GM12878 (cell line): ENCODE data around the gene F2. TPM values are rescaled to one million over a fixed set of nuclear protein-coding genes. Genes with fewer than 3 reads are reported as not detected.

Experiments
- ATAC-seq: fragments of 200-7000 bp; cut with Tn5 transposase; 3 replicates; pipeline ENCODE4 v1.9.1; 2020; ENCODE audit warnings: mild to moderate bottlenecking, moderate library complexity
- BruUV-seq: library from RNA; stranded (reverse); fragments of 400-500 nt; replicated peaks from 2 replicates; lab custom pipeline; 2021; lab: Mats Ljungman, UMichigan
- CTCF ChIA-PET: fragments of 300-600 bp; sonication (Branson Sonifier 250); formaldehyde crosslinking; extraction: SDS; loops from one replicate; lab custom pipeline; 2021; ENCODE audit warnings: inconsistent platforms; lab: Yijun Ruan, JAX
- POLR2A ChIA-PET: fragments of 350-600 bp; formaldehyde crosslinking; extraction: SDS; loops from one replicate; lab custom pipeline; 2021; ENCODE audit warnings: inconsistent platforms; lab: Charles Lee
- RAD21 ChIA-PET: fragments of 300-600 bp; sonication (Branson Sonifier 250); formaldehyde crosslinking; loops from one replicate; lab custom pipeline; 2023; ENCODE audit warnings: antibody characterized with exemption; ENCODE audit not compliant: unreplicated experiment; lab: Charles Lee
- SMC1A ChIA-PET: fragments of 300-600 bp; sonication (Branson Sonifier 250); formaldehyde crosslinking; loops from one replicate; lab custom pipeline; 2023; ENCODE audit not compliant: unreplicated experiment, uncharacterized antibody; lab: Charles Lee
- DNase-seq: peaks from one replicate; pipeline ENCODE4 v3.0.0-alpha.2; 2011; ENCODE audit warnings: low read depth, low spot score
- FAIRE-seq: peaks from 3 replicates; lab custom pipeline; 2011; peaks lifted over from hg19 to GRCh38; lab: Jason Lieb, UNC
- H2AFZ ChIP-seq: 2 replicates; pipeline ENCODE4 v1.6.0; 2011; ENCODE audit warnings: low read depth, low read length, control low read depth; ENCODE audit not compliant: control insufficient read depth
- H3K27ac ChIP-seq: 2 replicates; pipeline ENCODE4 v1.5.1; 2011; ENCODE audit warnings: control low read depth; ENCODE audit not compliant: control insufficient read depth, insufficient read depth
- H3K27me3 ChIP-seq, 2 experiments: replicated peaks in 1 of 2; 2 replicates each; pipeline versions ENCODE4 v1.6.0 to v1.6.1; 2011; ENCODE audit warnings: low read length in 1 of 2; ENCODE audit not compliant: control insufficient read depth in 2 of 2, insufficient read depth in 2 of 2
- H3K36me3 ChIP-seq, 2 experiments: 2 replicates each; pipeline ENCODE4 v1.5.1; 2011; ENCODE audit warnings: low read length in 1 of 2; ENCODE audit not compliant: control insufficient read depth in 2 of 2, insufficient read depth in 2 of 2
- H3K4me1 ChIP-seq: 2 replicates; pipeline ENCODE4 v1.6.1; 2011; ENCODE audit warnings: mild to moderate bottlenecking, low read length, moderate library complexity, mixed read lengths; ENCODE audit not compliant: control insufficient read depth, insufficient read depth
- H3K4me2 ChIP-seq: 2 replicates; pipeline ENCODE4 v1.6.0; 2011; ENCODE audit warnings: control low read depth; ENCODE audit not compliant: control insufficient read depth, insufficient read depth
- H3K4me3 ChIP-seq: fragments of 200-600 bp; sonication (generic); 2 replicates; pipeline ENCODE4 v1.5.1; 2016
- H3K79me2 ChIP-seq: 2 replicates; pipeline ENCODE4 v1.6.0; 2011; ENCODE audit warnings: low read length; ENCODE audit not compliant: control insufficient read depth, insufficient read depth
- H3K9ac ChIP-seq: 2 replicates; pipeline ENCODE4 v1.8.0; 2011; ENCODE audit warnings: low read length, control low read depth, mixed read lengths; ENCODE audit not compliant: control insufficient read depth, insufficient read depth
- H3K9me3 ChIP-seq: replicated peaks from 3 replicates; pipeline ENCODE4 v1.5.1; 2011; ENCODE audit warnings: mild to moderate bottlenecking, low read length; ENCODE audit not compliant: control insufficient read depth, insufficient read depth
- H4K20me1 ChIP-seq: 2 replicates; pipeline ENCODE4 v1.6.0; 2011; ENCODE audit not compliant: control insufficient read depth, insufficient read depth
- BACH1 ChIP-seq: fragments of 450-650 bp; IDR thresholded peaks from 2 replicates; pipeline ENCODE4 v1.6.1; 2017; ENCODE audit warnings: mild to moderate bottlenecking, borderline replicate concordance
- CHD2 ChIP-seq: IDR thresholded peaks from 2 replicates; pipeline ENCODE4 v1.6.1; 2011; ENCODE audit warnings: low read depth, low read length, improper control_type of control experiment, borderline replicate concordance
- E4F1 ChIP-seq: fragments of 450-650 bp; IDR thresholded peaks from 2 replicates; pipeline ENCODE4 v1.6.1; 2018; ENCODE audit warnings: borderline replicate concordance, mild to moderate bottlenecking; ENCODE audit not compliant: partially characterized antibody
- EZH2 ChIP-seq: IDR thresholded peaks from 2 replicates; pipeline ENCODE4 v1.6.1; 2012; ENCODE audit warnings: low read depth, mild to moderate bottlenecking, control low read depth, inconsistent platforms, low read length, borderline replicate concordance; ENCODE audit not compliant: control insufficient read depth
- FOXK2 ChIP-seq: fragments of 450-650 bp; IDR thresholded peaks from 2 replicates; pipeline ENCODE4 v1.6.1; 2017; ENCODE audit warnings: mild to moderate bottlenecking, moderate library complexity
- GABPA ChIP-seq: IDR thresholded peaks from 2 replicates; pipeline ENCODE4 v1.6.1; 2014; ENCODE audit warnings: antibody characterized with exemption, low read depth, mild to moderate bottlenecking, inconsistent platforms
- NFYB ChIP-seq: IDR thresholded peaks from 2 replicates; pipeline ENCODE4 v1.6.1; 2011; ENCODE audit warnings: low read depth, mild to moderate bottlenecking, low read length, improper control_type of control experiment, moderate library complexity; ENCODE audit not compliant: insufficient read depth
- USF1 ChIP-seq: IDR thresholded peaks from 2 replicates; pipeline ENCODE4 v1.6.1; 2011; ENCODE audit warnings: borderline replicate concordance, low read depth, mild to moderate bottlenecking, moderate library complexity, mixed read lengths, low read length; ENCODE audit not compliant: insufficient read depth; ENCODE audit errors: extremely low read length
- ZNF622 ChIP-seq: fragments of 450-650 bp; IDR thresholded peaks from 2 replicates; pipeline ENCODE4 v1.6.1; 2017; ENCODE audit warnings: mild to moderate bottlenecking, inconsistent platforms
- WGBS: methylation state at CpG from one replicate; pipeline ENCODE4 v1.1.6; 2016; ENCODE audit warnings: low lambda C conversion rate; ENCODE audit not compliant: insufficient replicate concordance, insufficient coverage; ENCODE audit errors: missing lambda C conversion rate; 5-methylcytosine and 5-hydroxymethylcytosine counted together
- in situ Hi-C: fragments of 300-500 bp; cut with MboI; formaldehyde crosslinking; loops from 9 replicates; pipeline ENCODE4 v1.14.3; 2018; ENCODE audit warnings: mixed read lengths
- intact Hi-C: fragments of 100-400 bp; cut with micrococcal nuclease; formaldehyde crosslinking; loops from one replicate; pipeline ENCODE4 v1.14.2; 2022; ENCODE audit not compliant: unreplicated experiment
- polyA plus RNA-seq, 11 experiments: library from polyadenylated mRNA; depleted of rRNA in 4 of 11; unstranded in 6 of 11; stranded (reverse) in 5 of 11; fragments of >200 nt; fragmentation: Nextera tagmentation in 4 of 11; fragmentation: Illumina TruSeq in 1 of 11; extraction: Ambion mirVana in 4 of 11; extraction: Trizol in 1 of 11; gene quantifications; 1 replicate in 1 of 11; 2 replicates in 10 of 11; pipeline versions ENCODE4 v1.2.1 to v1.2.3, GENCODE V29; 2011 to 2016; ENCODE audit warnings: inconsistent platforms in 2 of 11, missing spikeins in 2 of 11, low read depth in 1 of 11
- total RNA-seq, 4 experiments: library from RNA; depleted of rRNA in 3 of 4; stranded (reverse); fragments of >200 nt in 3 of 4; fragmentation: Illumina TruSeq in 1 of 4; extraction: Trizol in 1 of 4; gene quantifications; 2 replicates each; pipeline versions ENCODE4 v1.2.1 to v1.2.3, GENCODE V29; 2013 to 2021

F2 gene
- total and polyA plus RNA-seq, 10 of the 15 experiments (the other 5 are each of a cell fraction or from before 2014, with no cell fraction given): 0.23 to 0.72 TPM; not detected in 8

- Histone ChIP-seq H3K4me3 (no peak overlapping the region), H3K36me3 (peaks cover 7 to 30% of the 10 kb centered on the region in 2 experiments), H3K79me2 (no peaks in the 10 kb centered on the region), H3K4me2 (no peak overlapping the region), H3K27ac (no peak overlapping the region), H2AFZ (no peak overlapping the region), H4K20me1 (no peaks in the 10 kb centered on the region), H3K9ac (no peak overlapping the region), H3K4me1 (no peaks in the 10 kb centered on the region), H3K27me3 (no peaks in the 10 kb centered on the region), H3K9me3 (no peaks in the 10 kb centered on the region)
- ChIA-PET RAD21 (no interaction called here), POLR2A (no interaction called here), CTCF (no interaction called here), SMC1A (no interaction called here)
- BruUV-seq: no TSS peak
- no peak for TF ChIP-seq USF1
- TF ChIP-seq BACH1: no peak
- no peak for TF ChIP-seq FOXK2
- no peak for TF ChIP-seq GABPA
- no peak for TF ChIP-seq ZNF622
- no peak for TF ChIP-seq NFYB
- no peak for TF ChIP-seq E4F1
- TF ChIP-seq CHD2: no peak
- TF ChIP-seq EZH2: no peak
- in situ Hi-C loops (loop anchor here (25.0 kb wide), 1 partner anchor 960 kb away; no protein-coding TSS in a partner anchor), intact Hi-C loops (no loop called here)
- WGBS: 92% methylated on average over 2 of the region's 2 CpGs
- FAIRE-seq (no peak), DNase-seq (no peak), ATAC-seq (no peak)
These were observed 57.9 kb downstream of the F2 start for GRCh38 chr11:46776878-46777277.
